AG04450 (cell line): ENCODE measurements around the gene URM1. TPM values are rescaled to one million over a fixed set of nuclear protein-coding genes. Genes with fewer than 3 reads are reported as not detected.

ENCODE experiments used
- CTCF ChIA-PET: fragments of 300-600, 350-600 bp; formaldehyde crosslinking; extraction: SDS; loops from one replicate; lab custom pipeline; 2022; ENCODE audit warnings: antibody characterized with exemption, inconsistent platforms; lab: Charles Lee
- POLR2A ChIA-PET: fragments of 350-600 bp; formaldehyde crosslinking; extraction: SDS; loops from one replicate; lab custom pipeline; 2021; ENCODE audit warnings: antibody characterized with exemption, inconsistent platforms; lab: Yijun Ruan, JAX
- DNase-seq: peaks from one replicate; pipeline ENCODE4 v3.0.0-alpha.2; 2011; ENCODE audit warnings: low read depth, low spot score
- H3K27ac ChIP-seq: one replicate; pipeline ENCODE4 v1.5.1; 2012; ENCODE audit warnings: low read depth, low read length, control low read depth
- H3K27me3 ChIP-seq: one replicate; pipeline ENCODE4 v1.6.0; 2012; ENCODE audit warnings: low read length; ENCODE audit not compliant: control insufficient read depth, insufficient read depth
- H3K4me3 ChIP-seq: 2 replicates; pipeline ENCODE4 v1.5.1; 2011; ENCODE audit warnings: mild to moderate bottlenecking, low read depth, low read length, control low read depth
- H3K9me3 ChIP-seq: 2 replicates; pipeline ENCODE4 v1.5.1; 2012; ENCODE audit warnings: low read length; ENCODE audit not compliant: control insufficient read depth, insufficient read depth
- CTCF ChIP-seq: IDR thresholded peaks from 2 replicates; pipeline ENCODE4 v1.5.1; 2011; ENCODE audit warnings: low read depth, low read length, control low read depth, inconsistent platforms
- polyA plus RNA-seq: library from polyadenylated mRNA; depleted of rRNA; stranded (reverse); fragments of >200 nt; gene quantifications from 2 replicates; pipeline ENCODE4 v1.2.3, GENCODE V29; 2011

URM1 gene
- polyA plus RNA-seq, 1 experiment, result 44.7 TPM

DNA sequence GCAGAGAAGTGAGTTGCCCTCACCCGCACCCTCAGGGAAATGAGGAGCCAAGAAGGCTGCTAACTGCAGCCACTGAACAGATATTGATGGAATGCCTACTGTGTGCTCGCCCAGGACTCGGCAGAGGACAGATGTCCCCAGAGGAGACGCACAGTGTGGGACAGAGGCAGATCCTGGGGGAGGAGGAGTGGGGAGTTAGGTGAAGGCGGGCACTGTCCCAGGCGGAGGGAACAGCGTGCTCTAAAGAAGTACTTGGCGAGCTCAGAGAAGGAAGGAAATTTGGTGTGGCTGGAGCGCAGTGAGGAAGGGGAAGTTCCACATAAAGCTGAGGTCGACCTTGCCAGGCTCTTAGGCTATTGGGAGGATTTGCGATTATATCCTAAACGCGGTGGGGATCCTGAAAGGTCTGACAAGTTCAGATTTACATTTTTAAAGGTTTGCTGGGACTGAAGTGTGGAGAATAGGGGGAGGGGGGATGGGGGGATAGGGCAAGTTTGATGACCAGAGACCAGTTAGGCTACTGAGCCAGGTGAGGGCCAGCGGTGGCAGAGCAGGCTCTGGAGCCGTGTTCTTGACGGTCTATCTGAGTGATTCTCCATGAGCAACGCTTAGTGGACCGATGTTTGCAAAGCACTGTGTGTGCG is 25.9 kb downstream of the URM1 start:
- H3K4me3 ChIP-seq, result no peak overlapping the region
- TF ChIP-seq CTCF, result no peak
- POLR2A ChIA-PET, result interaction anchor here (0.6 kb wide), 1 partner anchor 191 kb away, joined by 3 read pairs; no protein-coding TSS in a partner anchor
- peaks cover 3% of the 10 kb centered on the region; the same call in 1 of the 2 replicates for H3K9me3 ChIP-seq
- no peak overlapping the region for H3K27ac ChIP-seq
- H3K27me3 ChIP-seq, result peaks cover 8% of the 10 kb centered on the region
- CTCF ChIA-PET, result interaction anchor here (0.7 kb wide), 1 partner anchor 15 kb away, joined by 3 read pairs; no protein-coding TSS in a partner anchor
- no peak for DNase-seq

GRCh38 chr9:128397831-128398230 is 26.7 kb downstream of the URM1 start:
- H3K4me3 ChIP-seq, result no peak overlapping the region
- no peak for TF ChIP-seq CTCF
- no peak overlapping the region for H3K27ac ChIP-seq
- ChIA-PET CTCF (no interaction called here), POLR2A (no interaction called here)
- H3K27me3 ChIP-seq, result peaks cover 8% of the 10 kb centered on the region
- no peak for DNase-seq
- H3K9me3 ChIP-seq, result no peaks in the 10 kb centered on the region; the same call in 1 of the 2 replicates

DNA sequence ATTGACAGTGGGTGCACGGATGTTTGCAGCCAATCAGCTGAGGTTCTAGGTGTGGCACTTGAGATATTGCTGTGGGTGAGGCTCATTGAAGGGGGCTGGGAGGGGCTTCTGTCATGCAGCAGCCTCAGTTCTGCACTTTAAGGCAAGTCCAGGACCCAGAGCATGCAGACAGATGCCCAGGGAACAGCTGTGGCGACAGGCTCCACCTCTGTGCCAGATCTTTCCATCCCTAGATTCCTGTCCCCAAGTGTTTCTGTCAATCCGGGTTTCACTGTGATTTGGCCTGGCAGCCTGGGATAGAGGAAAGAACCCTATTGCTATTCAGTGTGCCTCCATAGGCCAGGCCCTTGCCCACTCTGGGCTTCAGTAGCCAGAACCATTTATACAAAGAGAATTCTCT is 28.7 kb downstream of the URM1 start:
- H3K4me3 ChIP-seq, result no peak overlapping the region
- no peak overlapping the region for H3K27ac ChIP-seq
- DNase-seq, result no peak
- no peak for TF ChIP-seq CTCF
- peaks cover 8% of the 10 kb centered on the region for H3K27me3 ChIP-seq
- no peaks in the 10 kb centered on the region for H3K9me3 ChIP-seq
- ChIA-PET POLR2A (no interaction called here), CTCF (no interaction called here)

DNA sequence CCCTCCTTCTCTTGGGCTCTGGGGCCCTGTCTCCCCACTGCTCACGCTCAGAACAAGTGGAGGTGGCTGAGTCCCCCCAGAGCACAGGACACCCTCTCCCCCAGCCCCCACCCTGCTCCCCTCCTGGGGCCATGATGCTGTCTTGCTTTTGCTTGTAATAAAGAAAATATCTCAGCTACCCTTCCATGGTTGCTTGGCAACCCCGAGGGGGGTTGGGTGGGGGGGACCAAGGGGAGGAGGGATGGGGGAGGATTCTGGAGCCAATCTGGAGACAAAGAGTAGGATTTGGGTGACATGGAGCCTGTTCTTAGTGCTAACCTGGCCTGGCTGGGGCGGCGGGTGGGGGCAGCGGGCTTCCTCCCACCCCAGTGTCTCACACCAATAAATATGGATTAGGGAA is 33.4 kb downstream of the URM1 start:
- Histone ChIP-seq H3K27ac (no peak overlapping the region), H3K4me3 (no peak overlapping the region), H3K27me3 (peaks cover 4% of the 10 kb centered on the region), H3K9me3 (no peaks in the 10 kb centered on the region; the same call in 1 of the 2 replicates)
- no peak for DNase-seq
- POLR2A ChIA-PET, result no interaction called here
- TF ChIP-seq CTCF, result no peak
- CTCF ChIA-PET, result interaction anchor here (0.6 kb wide), 1 partner anchor 101 kb away, joined by 4 read pairs; no protein-coding TSS in a partner anchor

GRCh38 chr9:128405077-128405779 is 34.1 kb downstream of the URM1 start:
- Histone ChIP-seq H3K27ac (no peak overlapping the region), H3K27me3 (peaks cover 4% of the 10 kb centered on the region), H3K9me3 (no peaks in the 10 kb centered on the region; the same call in 1 of the 2 replicates), H3K4me3 (no peak overlapping the region)
- ChIA-PET POLR2A (no interaction called here), CTCF (interaction anchor here (0.6 kb wide), 1 partner anchor 101 kb away, joined by 4 read pairs; no protein-coding TSS in a partner anchor)
- no peak for TF ChIP-seq CTCF
- no peak for DNase-seq
